HG02840 (cell line): Measurements from ENCODE around the gene FNDC11.
"Not testable (repeated sequence)": the region's sequence is repeated elsewhere in the genome, so short reads cannot be mapped to it uniquely, and the experiment has no call there.

ENCODE experiments used
- ATAC-seq: cut with Tn5 transposase; IDR thresholded peaks from one replicate; pipeline ENCODE4 v1.9.1; 2021; ENCODE audit warnings: mild to moderate bottlenecking, moderate library complexity, moderate number of reproducible peaks; ENCODE audit not compliant: unreplicated experiment, low FRiP score

The FNDC11 gene

GRCh38 chr20:63595416-63596127 lies 41.6 kb downstream of the FNDC11 start:
- ATAC-seq, result no peak

- ATAC-seq, result no peak
Observed at GRCh38 chr20:63596423-63596822, 42.5 kb downstream of the FNDC11 start.

- no peak for ATAC-seq
Observed at GRCh38 chr20:63597651-63598478, 43.9 kb downstream of the FNDC11 start.

- no peak for ATAC-seq
Observed at GRCh38 chr20:63598479-63599395, 44.8 kb downstream of the FNDC11 start.

GRCh38 chr20:63599396-63600050 lies 45.6 kb downstream of the FNDC11 start:
- no peak for ATAC-seq

- ATAC-seq, result not testable (repeated sequence)
Observed at GRCh38 chr20:63601679-63602078, 47.7 kb downstream of the FNDC11 start.

- ATAC-seq, result no peak
Observed at GRCh38 chr20:63602321-63602720, 48.4 kb downstream of the FNDC11 start.
